ENCODE data around the gene CAPN13.

CAPN13 gene

GRCh38 chr2:30763151-30763660 lies 44.0 kb downstream of the CAPN13 start:
- H3K27ac ChIP-seq = no peak overlapping the region
- TF ChIP-seq CTCF (conservative IDR thresholded peaks at IDR 0.05) = no peak

GRCh38 chr2:30761226-30761625 lies 46.0 kb downstream of the CAPN13 start:
- no peak overlapping the region for H3K27ac ChIP-seq
- no peak for TF ChIP-seq CTCF (conservative IDR thresholded peaks at IDR 0.05)

GRCh38 chr2:30759481-30759880 lies 47.8 kb downstream of the CAPN13 start:
- H3K27ac ChIP-seq = no peak overlapping the region
- TF ChIP-seq CTCF (conservative IDR thresholded peaks at IDR 0.05) = no peak

GRCh38 chr2:30758191-30758651 lies 49.0 kb downstream of the CAPN13 start:
- no peak for TF ChIP-seq CTCF (conservative IDR thresholded peaks at IDR 0.05)
- H3K27ac ChIP-seq = no peak overlapping the region

GRCh38 chr2:30757749-30758148 lies 49.5 kb downstream of the CAPN13 start:
- TF ChIP-seq CTCF (conservative IDR thresholded peaks at IDR 0.05) = no peak
- no peak overlapping the region; the same call in 1 of the 2 replicates for H3K27ac ChIP-seq

GRCh38 chr2:30756971-30757370 lies 50.3 kb downstream of the CAPN13 start:
- H3K27ac ChIP-seq = peak overlapping the region; percentile 80
- TF ChIP-seq CTCF (conservative IDR thresholded peaks at IDR 0.05) = no peak

- H3K27ac ChIP-seq = peak overlapping the region; percentile 80
- no peak for TF ChIP-seq CTCF (conservative IDR thresholded peaks at IDR 0.05)
Observed at GRCh38 chr2:30756051-30756719, 51.1 kb downstream of the CAPN13 start.

Data from VCaP (cell line).